Stimulated activated CD4-positive, alpha-beta T cell treated with anti-CD3 and anti-CD28 coated beads, Interleukin-4, amount 100 ng/mL, for 24 hours (primary cell): Measurements from ENCODE around the gene DHX30.
"Not testable (repeated sequence)": the region's sequence is repeated elsewhere in the genome, so short reads cannot be mapped to it uniquely, and the experiment has no call there.

Experiments
- DNase-seq: peaks from one replicate; pipeline ENCODE4 v3.0.0-alpha.2; 2020

DHX30 gene

DNA sequence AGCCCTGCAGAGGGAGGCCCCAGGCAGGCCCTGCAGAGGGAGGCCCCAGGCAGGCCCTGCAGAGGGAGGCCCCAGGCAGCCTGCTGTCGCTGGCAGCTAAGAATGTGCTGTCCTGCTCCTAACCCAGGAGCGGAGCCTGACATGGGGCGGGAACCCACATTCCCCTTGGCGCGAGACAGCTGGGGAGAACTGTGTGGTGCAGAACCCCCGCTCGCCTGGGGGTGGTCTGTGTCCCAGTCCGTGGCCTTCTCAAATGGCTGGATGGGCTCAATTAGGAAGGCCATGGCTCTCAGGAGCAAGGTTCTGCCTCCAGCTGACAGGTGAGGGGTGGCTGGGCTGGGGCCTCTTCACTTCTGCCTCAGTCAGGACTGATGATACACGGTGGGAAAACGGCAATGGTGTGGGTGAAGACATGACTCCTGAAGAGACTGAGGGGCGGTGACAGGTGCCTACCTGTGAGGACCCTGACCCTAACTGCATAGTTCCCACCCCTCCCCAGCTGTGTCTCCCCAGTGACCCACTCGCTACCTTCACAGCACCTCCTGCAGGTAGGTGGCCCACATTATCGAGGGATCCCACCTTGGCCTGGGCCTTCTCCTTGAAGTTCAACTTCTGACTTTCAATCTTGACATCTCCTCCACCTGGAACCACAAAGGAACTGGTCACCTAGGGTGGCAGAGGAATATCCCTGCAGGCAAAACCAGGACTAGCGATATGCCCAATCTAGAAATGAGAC lies 52.0 kb downstream of the DHX30 start:
- no peak for DNase-seq

DNA sequence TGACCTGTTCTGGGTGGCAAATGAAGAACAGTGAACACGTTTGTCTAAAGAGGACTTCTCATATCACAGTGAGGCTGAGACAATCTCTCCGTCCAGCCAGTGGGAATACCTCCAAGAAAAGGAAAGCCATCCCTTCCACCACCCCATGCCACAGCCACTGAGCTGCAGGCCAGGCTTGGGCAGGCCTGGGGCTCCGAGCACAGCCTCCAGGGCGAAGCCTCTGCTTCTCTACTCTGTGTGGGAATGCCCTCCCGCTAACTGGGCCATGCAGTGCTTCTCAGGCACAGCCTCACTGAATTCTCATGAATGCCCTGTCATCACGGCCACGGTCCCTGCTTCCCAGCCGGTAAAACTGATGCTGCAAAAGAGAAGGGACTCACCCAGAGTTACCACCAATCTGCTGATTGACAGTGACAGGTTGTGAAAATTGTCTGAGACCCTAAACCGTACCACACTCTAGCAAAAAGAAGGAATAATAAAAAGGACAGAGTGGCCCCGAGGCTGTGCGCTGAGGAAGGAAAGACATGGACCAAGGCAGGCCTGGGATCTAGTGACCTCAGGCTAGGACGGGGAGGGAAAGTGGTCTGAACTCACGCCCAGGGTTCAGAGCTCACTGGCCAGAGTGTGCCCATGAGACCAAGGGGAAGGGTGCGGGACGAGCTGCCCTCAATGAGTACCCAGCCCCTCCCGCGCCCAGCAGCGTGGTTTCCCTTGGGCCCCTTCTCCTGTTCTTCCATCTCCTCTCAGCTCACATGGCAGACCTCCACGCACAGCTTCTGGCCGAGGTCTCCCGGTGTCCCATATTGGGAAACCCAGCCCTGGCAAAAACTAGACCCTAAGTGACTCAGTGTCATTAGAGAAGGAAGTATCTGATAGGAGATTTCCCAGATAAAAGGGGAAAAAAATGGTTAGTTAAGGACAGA lies 52.8 kb downstream of the DHX30 start:
- DNase-seq, result no peak

DNA sequence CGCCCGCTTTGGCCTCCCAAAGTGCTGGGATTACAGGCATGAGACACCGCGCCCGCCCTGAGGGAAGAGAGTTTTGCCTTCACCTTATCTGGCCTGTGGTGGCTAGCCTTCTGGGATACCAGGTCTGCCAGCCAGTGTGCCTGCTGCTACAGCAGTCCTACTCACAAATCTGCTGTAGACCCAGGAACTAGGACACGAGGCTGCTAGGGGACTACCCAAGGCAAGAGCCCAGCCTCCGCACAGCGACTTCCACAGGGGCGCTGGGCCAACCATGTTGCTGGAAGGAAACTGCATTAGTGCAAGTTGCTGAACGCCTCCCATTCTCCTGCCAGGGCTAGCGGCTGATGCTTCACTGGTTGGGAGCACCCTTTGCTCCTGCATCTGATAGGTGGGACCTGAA lies 53.7 kb downstream of the DHX30 start:
- DNase-seq, result no peak

DNA sequence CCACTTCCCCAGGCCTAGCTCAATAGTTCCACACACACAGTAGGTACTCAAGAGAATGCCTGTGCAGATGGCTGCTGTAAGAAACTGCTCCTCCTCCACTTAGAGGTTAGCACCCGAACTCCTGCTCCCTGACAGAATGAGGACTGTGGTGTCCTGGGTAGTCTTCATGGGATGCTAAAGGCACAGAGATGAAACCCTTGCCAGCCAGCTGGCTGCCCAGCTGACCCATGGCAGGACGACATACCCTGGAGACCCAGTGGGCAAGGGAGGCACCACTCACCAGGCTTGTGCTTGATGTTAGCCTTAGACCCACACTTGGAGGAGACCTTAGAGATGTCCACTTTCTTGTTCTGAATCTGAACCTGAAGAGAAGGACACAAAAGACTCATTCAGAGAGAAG lies 54.2 kb downstream of the DHX30 start:
- no peak for DNase-seq

DNA sequence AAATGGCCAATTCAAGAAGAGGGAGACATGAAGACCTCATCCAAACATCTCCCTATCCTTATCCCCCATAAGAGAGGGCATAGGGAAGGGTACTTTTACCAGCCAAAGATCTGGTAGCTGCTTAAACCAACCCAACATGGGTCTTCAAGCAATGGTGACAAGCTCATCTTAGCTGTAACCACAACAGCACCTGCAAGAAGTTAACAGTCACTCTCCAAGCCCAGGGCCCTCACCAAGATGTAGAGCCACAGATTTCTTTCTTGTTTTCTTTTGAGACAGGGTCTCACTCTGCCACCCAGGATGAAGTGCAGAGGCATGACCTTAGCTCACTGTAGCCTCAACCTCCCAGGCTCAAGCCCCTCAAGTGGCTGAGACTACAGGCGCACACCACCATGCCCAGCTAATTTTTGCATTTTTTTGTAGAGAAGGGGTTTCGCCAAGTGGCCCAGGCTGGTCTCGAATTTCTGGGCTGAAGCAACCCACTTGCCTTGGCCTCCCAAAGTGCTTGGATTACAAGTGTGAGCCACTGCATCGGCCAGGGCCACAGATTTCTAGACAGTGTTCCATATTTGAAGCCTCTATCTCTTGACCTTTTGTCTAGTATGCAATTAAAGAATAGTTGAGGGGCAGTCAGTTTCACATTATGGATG lies 57.1 kb downstream of the DHX30 start:
- no peak for DNase-seq

DNA sequence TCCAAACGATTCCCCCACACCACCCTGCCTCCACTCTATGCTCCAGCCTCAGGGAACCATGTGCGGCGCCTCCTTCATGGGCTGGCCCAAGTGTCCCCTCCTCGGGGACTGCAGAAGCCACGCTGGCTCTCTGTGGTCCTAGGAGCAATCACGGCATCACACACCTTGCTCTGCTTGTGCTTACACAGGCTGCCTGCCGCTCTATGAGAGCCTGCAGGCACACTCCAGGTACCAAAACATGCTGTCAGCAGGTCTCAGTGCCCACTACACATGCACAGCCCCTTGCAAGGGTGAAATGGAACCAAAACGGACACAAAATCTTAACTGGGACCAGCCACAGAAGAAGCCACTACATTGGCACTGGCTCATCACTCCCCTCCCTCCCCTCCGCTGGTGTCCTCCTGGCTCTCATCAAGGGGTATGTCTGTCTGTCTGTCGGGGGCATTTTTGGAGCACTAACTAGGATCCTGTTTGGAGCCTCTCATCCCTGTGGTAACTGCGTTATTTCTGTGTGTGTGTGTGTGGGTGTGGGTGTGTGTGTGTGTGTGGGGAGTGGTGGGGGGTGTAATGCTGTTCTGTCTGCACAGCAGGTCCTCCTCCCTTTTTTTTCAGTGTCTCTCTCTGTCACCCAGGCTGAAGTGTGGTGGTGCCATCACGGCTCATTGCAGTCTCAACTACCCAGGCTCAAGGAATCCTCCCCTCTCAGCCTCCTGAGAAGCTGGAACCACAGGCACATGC lies 60.6 kb downstream of the DHX30 start:
- no peak for DNase-seq

- no peak for DNase-seq
Measured at GRCh38 chr3:47865192-47865591, 62.3 kb downstream of the DHX30 start.

DNA sequence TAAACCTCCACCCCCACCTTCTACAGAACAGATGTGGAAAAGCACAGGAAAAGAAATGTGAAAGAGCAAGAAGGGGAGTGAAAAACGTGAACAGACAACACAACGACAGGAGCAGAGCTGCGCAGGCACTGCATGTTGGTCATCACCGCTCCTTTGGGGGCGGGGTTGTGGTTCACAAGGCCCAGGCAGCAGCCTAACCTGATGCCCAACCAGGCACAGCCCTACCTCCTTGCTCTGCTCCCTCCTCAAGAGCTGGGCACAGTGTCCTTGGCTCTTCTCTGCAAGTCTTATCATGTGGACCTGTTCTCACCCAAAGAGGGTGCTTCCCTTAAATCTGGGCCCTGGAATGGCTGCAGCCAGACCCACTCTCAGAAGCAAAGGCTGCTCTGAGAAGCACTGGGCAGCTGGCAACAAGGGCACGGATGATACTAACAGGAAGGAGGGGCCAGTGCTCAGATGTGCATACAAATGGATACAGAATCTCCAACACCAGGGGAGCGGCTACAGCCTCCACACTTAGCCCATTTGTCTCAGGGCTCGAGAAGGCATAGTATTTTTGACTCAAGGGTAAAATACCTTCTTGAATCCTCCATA lies 64.6 kb downstream of the DHX30 start:
- DNase-seq, result no peak

GRCh38 chr3:47868306-47868705 lies 65.4 kb downstream of the DHX30 start:
- DNase-seq, result no peak

GRCh38 chr3:47870156-47870555 lies 67.2 kb downstream of the DHX30 start:
- no peak for DNase-seq

DNA sequence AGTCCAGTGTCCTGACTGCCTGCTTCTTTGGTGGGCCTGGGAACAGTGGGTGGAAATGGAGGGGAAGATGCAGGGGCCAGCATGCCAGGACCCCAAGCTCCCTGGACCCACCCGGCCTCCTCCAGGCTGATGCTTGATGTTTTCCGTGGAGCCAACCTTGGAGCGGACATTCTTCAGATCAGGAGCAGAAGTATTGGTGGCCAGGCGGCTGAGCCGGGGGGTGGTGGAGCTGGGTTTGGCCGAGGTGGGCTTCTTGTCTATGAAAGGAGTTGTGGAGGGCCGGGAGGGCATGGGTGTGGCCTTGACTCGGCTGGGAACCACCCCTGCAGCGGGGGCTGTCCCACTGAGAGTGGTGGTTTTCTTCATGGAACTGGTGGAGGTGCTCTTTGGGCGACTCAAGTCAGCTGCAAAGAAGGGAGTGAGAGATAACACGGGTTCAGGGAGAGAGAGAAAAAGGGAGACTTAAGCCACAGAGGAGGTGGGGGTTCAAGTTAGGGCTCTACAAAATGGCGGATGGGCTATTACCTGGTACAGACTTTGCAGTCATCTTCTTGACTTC lies 67.8 kb downstream of the DHX30 start:
- DNase-seq, result no peak

- DNase-seq, result no peak
Measured at GRCh38 chr3:47871389-47871788, 68.5 kb downstream of the DHX30 start.

GRCh38 chr3:47872916-47873315 lies 70.0 kb downstream of the DHX30 start:
- DNase-seq, result no peak

GRCh38 chr3:47874438-47874837 lies 71.5 kb downstream of the DHX30 start:
- DNase-seq, result no peak

DNA sequence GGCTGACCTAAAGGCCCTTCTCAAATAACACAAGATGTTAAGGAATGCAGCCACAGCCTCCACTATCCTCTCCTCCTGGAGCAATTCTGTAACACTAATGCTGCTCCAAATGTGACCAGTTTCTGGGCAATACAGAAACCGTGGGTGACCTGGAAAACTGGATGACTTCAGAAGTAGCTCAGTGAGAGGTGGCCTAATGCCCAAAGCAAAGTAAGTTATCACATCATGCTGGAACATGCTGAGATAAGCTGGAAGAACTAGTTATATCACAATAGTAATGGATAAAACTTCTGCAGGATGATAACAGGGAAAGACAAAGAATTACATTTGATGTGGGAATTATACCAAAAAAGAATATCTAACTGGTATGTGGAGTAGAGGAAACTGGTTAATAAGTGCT lies 72.0 kb downstream of the DHX30 start:
- DNase-seq, result no peak

- DNase-seq, result no peak
Measured at GRCh38 chr3:47877290-47877689, 74.4 kb downstream of the DHX30 start.

GRCh38 chr3:47877719-47878118 lies 74.8 kb downstream of the DHX30 start:
- no peak for DNase-seq

DNA sequence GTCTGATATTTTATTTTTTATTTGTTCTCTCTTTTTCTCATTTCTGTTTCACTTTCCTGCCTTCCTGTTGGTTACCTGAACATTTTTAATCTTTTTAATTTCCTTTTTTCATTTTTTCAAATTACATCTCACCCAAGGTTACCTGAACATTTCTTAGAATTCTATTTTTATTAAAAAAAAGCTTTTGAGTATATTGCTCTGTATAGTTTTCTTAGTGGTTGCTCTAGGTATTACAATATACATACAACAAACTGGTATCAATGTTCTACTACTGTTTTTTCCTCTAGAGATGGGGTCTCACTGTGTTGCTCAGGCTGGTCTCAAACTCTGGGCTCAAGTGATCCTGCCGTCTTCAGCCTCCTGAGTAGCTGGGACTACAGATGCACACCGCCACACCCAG lies 79.4 kb downstream of the DHX30 start:
- no peak for DNase-seq

GRCh38 chr3:47884603-47885002 lies 81.7 kb downstream of the DHX30 start:
- no peak for DNase-seq

- DNase-seq, result no peak
Measured at GRCh38 chr3:47885168-47885567, 82.2 kb downstream of the DHX30 start.

GRCh38 chr3:47887991-47888390 lies 85.1 kb downstream of the DHX30 start:
- DNase-seq, result not testable (repeated sequence)
